Measurements from ENCODE around the gene ARID1B. TPM values are rescaled to one million over a fixed set of nuclear protein-coding genes. Genes with fewer than 3 reads are reported as not detected.
A peak's percentile ranks its signal among the peaks of the same experiment; 100 is the strongest.

ARID1B gene
- total and polyA plus RNA-seq, 2 donors (not counting 1 experiment from before 2014, with no cell fraction given) = 47.2 to 280 TPM

DNA sequence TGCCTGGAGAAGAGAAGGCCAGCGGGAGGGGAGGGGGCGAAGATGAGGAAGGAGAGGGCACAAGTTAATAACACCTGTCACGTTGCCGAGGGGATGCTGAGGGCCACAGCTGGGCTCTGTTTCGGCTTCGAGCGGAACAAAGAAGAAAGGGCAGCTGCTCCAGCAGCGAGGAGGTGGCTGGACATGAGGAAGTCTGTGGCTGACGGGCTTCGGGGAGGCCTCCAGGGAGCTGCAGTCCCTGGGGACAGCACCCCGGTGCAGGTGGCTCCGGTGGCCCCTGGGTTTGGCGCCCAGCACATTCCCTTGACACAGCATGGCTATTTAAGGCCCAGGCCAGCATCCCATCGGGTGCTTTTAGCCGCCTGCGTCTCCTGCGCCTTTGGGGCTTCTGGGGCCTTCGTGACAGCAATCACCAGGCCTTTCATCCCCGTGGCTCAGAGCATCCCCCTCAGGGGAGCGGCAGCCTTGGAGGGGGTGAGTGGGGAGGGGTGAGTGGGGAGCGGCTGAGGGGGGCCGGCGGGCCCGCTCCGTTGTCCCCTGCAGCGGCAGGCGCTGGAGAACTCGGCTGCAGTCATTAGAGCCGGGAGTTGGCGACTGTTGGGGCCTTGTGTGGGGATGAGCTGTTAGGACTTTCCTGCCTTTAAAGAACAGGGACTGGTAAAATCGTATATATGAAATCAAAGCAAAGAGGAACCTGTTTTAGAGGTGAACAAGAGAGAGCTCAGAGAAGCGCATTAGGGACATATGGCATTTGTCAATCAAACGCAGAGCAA is 447.2 kb downstream of the ARID1B start:
- peak overlapping the region; percentile 93 for H3K4me2 ChIP-seq (replicated peaks; ENCODE audit: low read depth, low read length, poor library complexity, severe bottlenecking)
- TF ChIP-seq, protein P1, sequence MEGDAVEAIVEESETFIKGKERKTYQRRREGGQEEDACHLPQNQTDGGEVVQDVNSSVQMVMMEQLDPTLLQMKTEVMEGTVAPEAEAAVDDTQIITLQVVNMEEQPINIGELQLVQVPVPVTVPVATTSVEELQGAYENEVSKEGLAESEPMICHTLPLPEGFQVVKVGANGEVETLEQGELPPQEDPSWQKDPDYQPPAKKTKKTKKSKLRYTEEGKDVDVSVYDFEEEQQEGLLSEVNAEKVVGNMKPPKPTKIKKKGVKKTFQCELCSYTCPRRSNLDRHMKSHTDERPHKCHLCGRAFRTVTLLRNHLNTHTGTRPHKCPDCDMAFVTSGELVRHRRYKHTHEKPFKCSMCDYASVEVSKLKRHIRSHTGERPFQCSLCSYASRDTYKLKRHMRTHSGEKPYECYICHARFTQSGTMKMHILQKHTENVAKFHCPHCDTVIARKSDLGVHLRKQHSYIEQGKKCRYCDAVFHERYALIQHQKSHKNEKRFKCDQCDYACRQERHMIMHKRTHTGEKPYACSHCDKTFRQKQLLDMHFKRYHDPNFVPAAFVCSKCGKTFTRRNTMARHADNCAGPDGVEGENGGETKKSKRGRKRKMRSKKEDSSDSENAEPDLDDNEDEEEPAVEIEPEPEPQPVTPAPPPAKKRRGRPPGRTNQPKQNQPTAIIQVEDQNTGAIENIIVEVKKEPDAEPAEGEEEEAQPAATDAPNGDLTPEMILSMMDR (IDR thresholded peaks at IDR 0.05) = no peak
- no peak for TF ChIP-seq EZH2 (IDR thresholded peaks at IDR 0.05; ENCODE audit: borderline replicate concordance, insufficient read depth, low read depth, low read length, poor library complexity, severe bottlenecking)
- DNase-seq = peak; percentile 71
- Mint-ChIP-seq H3K27ac (peak overlapping the region; percentile 84), H3K4me1 (peaks cover 47% of the 10 kb centered on the region), H3K4me3 (peak overlapping the region; percentile 89), H3K9me3 (ENCODE audit: insufficient read depth) (no peaks in the 10 kb centered on the region), H3K27me3 (peaks cover 7% of the 10 kb centered on the region)
- peak overlapping the region; percentile 43 for H3K9ac ChIP-seq (ENCODE audit: low read length)
- CTCF ChIA-PET = interaction anchor here (0.6 to 2.9 kb wide), 2 partner anchors 11 to 469 kb away, joined by 3 to 14 read pairs; no protein-coding TSS in a partner anchor
- no peak overlapping the region for H2AFZ ChIP-seq (ENCODE audit: insufficient read depth, low read depth, low read length, poor library complexity, severe bottlenecking)
- no peaks in the 10 kb centered on the region for H3K79me2 ChIP-seq (ENCODE audit: control insufficient read depth, insufficient read depth, low read length)
- POLR2A ChIA-PET = interaction anchor here (0.7 kb wide), 1 partner anchor 11 kb away, joined by 3 read pairs; no protein-coding TSS in a partner anchor
- H3K27me3 ChIP-seq (replicated peaks in 1 of 4; ENCODE audit: control extremely low read depth in 1 of 4, control insufficient read depth in 3 of 4, insufficient read depth in 4 of 4, low read length in 3 of 4) = peaks cover 0 to 22% (median 2%) of the 10 kb centered on the region in 4 experiments
- intact Hi-C loops (cut with micrococcal nuclease) = loop anchor here (1.0 kb wide), 1 partner anchor 49 kb away; no protein-coding TSS in a partner anchor
- H3K9me3 ChIP-seq (ENCODE audit: control extremely low read depth in 1 of 3, control insufficient read depth in 2 of 3, insufficient read depth in 1 of 3, low read length in 2 of 3) = peaks cover 0 to 5% (median 0%) of the 10 kb centered on the region in 3 donors
- H4K20me1 ChIP-seq (ENCODE audit: control insufficient read depth, insufficient read depth, low read length, poor library complexity, severe bottlenecking) = peaks cover 7% of the 10 kb centered on the region
- WGBS (ENCODE audit: insufficient coverage) = 31% methylated on average over 28 of the region's 33 CpGs
- peaks cover 46 to 50% of the 10 kb centered on the region in 2 donors for H3K4me1 ChIP-seq (ENCODE audit: control insufficient read depth in 2 of 2, insufficient read depth in 2 of 2, low read length in 2 of 2)
- peak overlapping the region in 1 of 2 donors; percentile 68 for H3K27ac ChIP-seq (ENCODE audit: low read length in 2 of 2)
- ATAC-seq (ENCODE audit: low read depth) = peak; percentile 63
- H3K36me3 ChIP-seq (replicated peaks in 1 of 2; ENCODE audit: control extremely low read depth in 1 of 2, control insufficient read depth in 1 of 2, extremely low read depth in 1 of 2, insufficient read depth in 2 of 2, low read length in 1 of 2) = no peaks in the 10 kb centered on the region
- peak overlapping the region in 2 of 5 experiments; percentile 29 to 36 for H3K4me3 ChIP-seq (ENCODE audit: control extremely low read depth in 1 of 5, extremely low read depth in 1 of 5, insufficient read depth in 1 of 5, low read depth in 2 of 5, low read length in 4 of 5)
